HFF-Myc (cell line): Measurements from ENCODE around the gene ISLR.
"Not testable (repeated sequence)": the region's sequence is repeated elsewhere in the genome, so short reads cannot be mapped to it uniquely, and the experiment has no call there.

Source experiments
- DNase-seq: peaks from one replicate; pipeline ENCODE4 v3.0.0-alpha.2; 2011; ENCODE audit warnings: low read depth; ENCODE audit errors: extremely low read depth
- H3K4me3 ChIP-seq: replicated peaks from 2 replicates; pipeline ENCODE4 v1.5.1; 2011; ENCODE audit warnings: low read depth, mild to moderate bottlenecking, control low read depth, low read length
- TF ChIP-seq, protein P1 (sequence below): IDR thresholded peaks from 2 replicates; pipeline ENCODE4 v1.5.1; 2012; ENCODE audit warnings: mild to moderate bottlenecking, low read depth, low read length, control low read depth; ENCODE audit errors: missing control alignments

Gene ISLR

DNA sequence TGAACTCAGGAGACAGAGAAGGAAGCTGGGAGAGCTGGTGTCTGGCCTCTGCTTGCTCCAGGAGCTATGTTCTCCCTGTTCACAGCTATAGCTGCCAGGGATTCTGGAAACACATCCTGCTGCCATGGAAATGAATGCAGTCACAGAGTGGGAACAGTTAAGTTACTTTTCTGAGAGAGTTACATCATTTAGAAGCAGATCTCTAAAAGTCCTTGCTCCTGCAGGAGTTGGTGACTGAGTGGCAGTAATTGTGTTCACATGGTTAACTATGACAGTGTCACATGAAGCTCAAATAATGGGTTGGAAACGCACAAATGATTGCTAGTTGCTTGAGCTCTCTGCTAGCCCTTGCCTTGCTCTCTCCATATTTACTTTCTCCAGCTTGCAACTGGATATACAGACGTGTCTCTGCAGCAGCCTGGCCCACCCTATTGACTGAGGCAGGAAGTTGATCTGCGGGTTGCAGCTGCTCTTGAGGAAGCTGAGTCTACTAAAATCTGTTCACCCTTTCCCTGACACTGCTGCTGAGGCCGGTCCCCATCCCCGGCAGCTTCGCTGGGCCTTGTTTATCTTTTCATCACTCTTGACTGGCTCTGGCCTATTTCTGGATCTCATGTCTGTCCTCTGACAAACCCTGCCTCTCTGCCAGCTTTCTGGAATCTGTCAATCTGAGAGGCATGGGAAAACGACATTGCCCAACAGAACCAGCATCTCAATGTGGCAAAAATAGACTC is 16.7 kb upstream of the ISLR start:
- TF ChIP-seq, protein P1, sequence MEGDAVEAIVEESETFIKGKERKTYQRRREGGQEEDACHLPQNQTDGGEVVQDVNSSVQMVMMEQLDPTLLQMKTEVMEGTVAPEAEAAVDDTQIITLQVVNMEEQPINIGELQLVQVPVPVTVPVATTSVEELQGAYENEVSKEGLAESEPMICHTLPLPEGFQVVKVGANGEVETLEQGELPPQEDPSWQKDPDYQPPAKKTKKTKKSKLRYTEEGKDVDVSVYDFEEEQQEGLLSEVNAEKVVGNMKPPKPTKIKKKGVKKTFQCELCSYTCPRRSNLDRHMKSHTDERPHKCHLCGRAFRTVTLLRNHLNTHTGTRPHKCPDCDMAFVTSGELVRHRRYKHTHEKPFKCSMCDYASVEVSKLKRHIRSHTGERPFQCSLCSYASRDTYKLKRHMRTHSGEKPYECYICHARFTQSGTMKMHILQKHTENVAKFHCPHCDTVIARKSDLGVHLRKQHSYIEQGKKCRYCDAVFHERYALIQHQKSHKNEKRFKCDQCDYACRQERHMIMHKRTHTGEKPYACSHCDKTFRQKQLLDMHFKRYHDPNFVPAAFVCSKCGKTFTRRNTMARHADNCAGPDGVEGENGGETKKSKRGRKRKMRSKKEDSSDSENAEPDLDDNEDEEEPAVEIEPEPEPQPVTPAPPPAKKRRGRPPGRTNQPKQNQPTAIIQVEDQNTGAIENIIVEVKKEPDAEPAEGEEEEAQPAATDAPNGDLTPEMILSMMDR: no peak
- no peak for DNase-seq
- no peak overlapping the region for H3K4me3 ChIP-seq

DNA sequence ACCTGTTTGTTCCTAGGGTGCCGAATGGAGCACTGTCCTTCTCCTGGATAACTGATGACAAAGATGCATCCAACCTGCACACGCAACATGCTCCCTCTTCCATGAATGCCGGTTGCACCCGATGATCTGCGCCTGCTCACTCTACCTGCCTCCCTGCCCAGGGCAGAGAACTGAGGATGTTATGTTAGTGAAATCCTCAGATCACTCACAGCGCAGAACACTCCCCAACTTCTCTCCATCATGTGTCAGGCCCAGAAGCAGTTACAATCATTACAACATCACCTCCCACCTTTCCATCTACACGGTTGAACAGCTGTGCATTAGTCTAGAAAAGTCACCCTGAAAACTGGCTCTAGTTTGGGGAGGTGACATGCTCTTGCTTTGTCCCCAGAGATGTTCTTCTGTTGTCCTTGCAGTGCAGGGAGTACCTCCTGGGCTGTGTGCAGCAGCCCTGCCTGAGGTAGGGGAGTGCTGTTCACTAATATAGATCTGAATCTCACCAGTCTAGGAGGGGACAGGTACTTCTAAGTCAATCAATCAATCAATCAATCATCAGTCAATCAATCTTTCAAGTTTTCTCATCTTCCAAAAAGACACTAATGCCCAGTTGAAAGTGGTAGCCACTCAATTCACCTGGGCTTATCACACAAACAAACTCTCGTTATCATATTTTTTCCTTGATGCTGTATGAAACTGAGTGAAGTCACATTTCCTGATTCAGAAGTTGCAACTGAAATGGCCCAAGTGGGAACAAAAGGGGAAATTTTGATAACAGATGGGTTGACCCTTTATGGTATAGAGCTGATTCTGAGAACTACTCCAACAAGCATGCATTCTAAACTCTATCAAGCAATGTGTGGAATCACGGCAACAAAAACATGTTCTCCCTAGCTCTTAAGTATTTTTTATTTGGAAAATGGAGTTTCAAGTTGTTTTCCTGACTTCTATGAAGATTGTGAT is 15.4 kb upstream of the ISLR start:
- no peak for DNase-seq
- TF ChIP-seq, protein P1: no peak
- no peak overlapping the region for H3K4me3 ChIP-seq

DNA sequence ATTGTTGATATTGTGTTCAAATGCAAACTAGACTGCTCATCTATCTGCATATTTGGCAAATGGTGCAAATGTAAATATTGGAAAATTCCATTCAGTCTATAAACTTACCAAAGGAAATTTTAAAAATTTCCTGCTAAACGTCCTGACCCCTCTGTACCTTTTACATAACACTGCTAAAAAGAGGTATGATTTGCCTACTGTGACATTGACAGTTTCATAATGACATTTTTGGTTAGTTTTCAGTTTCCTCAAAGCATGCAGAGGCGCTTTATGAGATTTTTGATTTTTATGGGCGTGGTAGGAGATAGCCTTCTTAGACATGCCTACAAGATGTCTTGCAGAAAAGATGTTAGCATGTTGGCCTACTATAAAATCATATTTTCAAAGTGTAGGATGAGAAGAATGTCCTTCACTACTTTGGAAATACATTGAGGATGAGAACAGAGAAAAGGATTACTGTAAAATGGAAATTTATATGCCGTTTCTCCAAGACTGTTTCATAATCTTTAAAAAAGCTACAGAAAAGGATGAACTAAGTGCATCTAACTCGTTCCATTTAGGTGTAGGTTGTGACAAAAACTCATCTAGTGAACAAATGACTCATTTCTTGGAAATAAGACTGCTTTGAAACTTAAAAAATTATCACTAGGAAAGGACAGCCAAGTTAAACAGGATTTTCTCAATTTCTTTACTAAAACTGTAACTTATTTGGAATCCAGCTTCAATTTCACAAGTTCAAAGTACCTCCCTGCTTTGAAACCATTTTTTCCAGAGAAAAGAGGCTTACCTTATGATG is 14.5 kb upstream of the ISLR start:
- H3K4me3 ChIP-seq: no peak overlapping the region
- TF ChIP-seq, protein P1: no peak
- no peak for DNase-seq

DNA sequence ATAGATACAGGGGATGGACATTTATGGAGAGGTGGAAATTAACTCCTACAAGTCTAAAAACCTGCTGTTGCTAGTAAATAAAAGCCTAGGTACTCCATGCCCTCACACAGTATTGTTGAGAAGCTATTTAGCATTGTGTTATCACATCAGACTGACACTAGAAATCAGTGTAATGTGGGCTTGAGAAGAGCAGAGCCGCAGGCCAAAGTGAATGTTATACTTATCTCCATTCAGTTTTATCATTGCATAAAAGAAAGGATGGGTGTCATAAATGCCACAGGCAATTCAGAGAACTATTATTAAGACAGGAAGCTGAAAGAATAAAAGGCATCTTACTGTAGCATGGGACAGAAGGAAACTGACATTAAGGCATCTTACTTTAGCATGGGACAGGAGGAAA is 13.7 kb upstream of the ISLR start:
- TF ChIP-seq, protein P1: no peak
- H3K4me3 ChIP-seq: no peak overlapping the region
- no peak for DNase-seq

DNA sequence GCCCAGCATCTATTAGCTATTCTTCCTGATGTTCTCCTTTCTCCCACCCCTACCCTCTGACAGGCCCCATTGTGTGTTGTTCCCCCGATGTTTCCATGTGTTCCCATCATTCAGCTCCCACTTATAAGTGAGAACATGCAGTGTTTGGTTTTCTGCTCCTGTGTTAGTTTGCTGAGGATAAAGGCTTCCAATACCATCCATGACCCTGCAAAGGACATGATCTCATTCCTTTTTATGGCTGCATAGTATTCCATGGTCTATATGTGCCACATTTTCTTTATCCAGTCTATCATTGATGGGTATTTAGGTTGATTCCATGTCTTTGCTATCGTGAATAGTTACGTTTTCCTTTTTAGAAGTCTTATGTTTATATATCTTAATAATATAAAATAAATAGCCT is 13.1 kb upstream of the ISLR start:
- not testable (repeated sequence) for DNase-seq, H3K4me3 ChIP-seq

DNA sequence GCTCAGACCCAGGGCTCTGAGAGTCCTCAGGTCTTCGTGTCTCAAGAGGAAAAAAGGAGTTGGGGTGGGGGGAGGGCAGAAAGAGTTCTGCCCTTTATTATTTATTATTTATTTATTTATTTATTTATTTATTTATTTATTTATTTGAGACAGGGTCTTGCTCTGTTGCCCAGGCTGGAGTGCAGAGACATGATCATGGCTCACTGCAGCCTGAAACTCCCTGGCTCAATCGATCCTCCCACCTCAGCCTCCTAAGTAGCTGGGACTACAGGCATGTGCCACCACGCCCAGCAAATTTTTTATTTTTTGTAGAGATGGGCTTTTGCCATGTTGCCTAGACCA is 11.3 kb upstream of the ISLR start:
- H3K4me3 ChIP-seq, DNase-seq: not testable (repeated sequence)

DNA sequence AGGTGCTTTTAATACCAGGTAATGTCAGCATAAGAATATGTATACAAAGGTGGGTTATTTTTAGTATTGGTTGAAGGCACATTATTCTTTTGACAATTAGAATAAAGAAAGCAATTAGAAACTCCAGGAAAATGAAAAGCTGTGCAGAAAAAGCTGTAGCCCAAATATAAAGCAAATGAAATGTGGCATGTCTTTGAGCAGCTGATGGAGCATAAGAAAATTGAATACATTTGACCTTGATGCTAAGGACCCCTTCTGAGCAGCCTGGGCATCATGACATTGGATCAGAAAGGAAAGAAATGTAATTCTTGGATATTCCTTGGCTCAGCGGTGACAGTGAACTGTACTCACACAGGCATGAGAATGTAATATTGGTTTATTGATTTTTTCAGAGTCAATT is 8.0 kb upstream of the ISLR start:
- TF ChIP-seq, protein P1: no peak
- DNase-seq: no peak
- no peak overlapping the region for H3K4me3 ChIP-seq
